Keratinocyte (primary cell): ENCODE results near the gene MORN2. TPM values are rescaled to one million over a fixed set of nuclear protein-coding genes. Genes with fewer than 3 reads are reported as not detected.

ENCODE experiments used
- DNase-seq: peaks from one replicate; pipeline ENCODE4 v3.0.0-alpha.2; 2011; ENCODE audit warnings: low read depth, missing footprints, low spot score
- FAIRE-seq: peaks from 2 replicates; lab custom pipeline; 2011; peaks lifted over from hg19 to GRCh38; lab: Jason Lieb, UNC
- H2AFZ ChIP-seq: 2 replicates; pipeline ENCODE4 v1.6.0; 2012; ENCODE audit warnings: low read length, control low read depth, inconsistent platforms; ENCODE audit not compliant: control insufficient read depth
- H3K27ac ChIP-seq: 2 replicates; pipeline ENCODE4 v1.5.1; 2011; ENCODE audit warnings: low read length; ENCODE audit not compliant: control insufficient read depth, insufficient read depth
- H3K27me3 ChIP-seq: 3 replicates; pipeline ENCODE4 v1.6.0; 2011; ENCODE audit warnings: low read length; ENCODE audit not compliant: control insufficient read depth, insufficient read depth; ENCODE audit errors: extremely low read depth
- H3K36me3 ChIP-seq, 2 experiments: 2 replicates in 1 of 2; 3 replicates in 1 of 2; pipeline ENCODE4 v1.5.1; 2011; ENCODE audit warnings: low read length in 2 of 2, mild to moderate bottlenecking in 1 of 2; ENCODE audit not compliant: control insufficient read depth in 2 of 2, insufficient read depth in 2 of 2; ENCODE audit errors: extremely low read depth in 1 of 2
- H3K4me1 ChIP-seq: 3 replicates; pipeline ENCODE4 v1.5.1; 2011; ENCODE audit warnings: low read length; ENCODE audit not compliant: control insufficient read depth, insufficient read depth; ENCODE audit errors: extremely low read depth
- H3K4me2 ChIP-seq: 3 replicates; pipeline ENCODE4 v1.6.0; 2011; ENCODE audit warnings: low read depth, low read length; ENCODE audit not compliant: control insufficient read depth, insufficient read depth; ENCODE audit errors: extremely low read depth
- H3K4me3 ChIP-seq, 3 experiments: fragments of 200-600 bp in 1 of 3; sonication (generic) in 1 of 3; 2 replicates in 2 of 3; 3 replicates in 1 of 3; pipeline ENCODE4 v1.5.1; 2011 to 2016; ENCODE audit warnings: low read length in 3 of 3, mild to moderate bottlenecking in 3 of 3, control low read depth in 2 of 3, inconsistent platforms in 1 of 3, low read depth in 1 of 3, mixed read lengths in 1 of 3, mixed run types in 1 of 3, moderate library complexity in 1 of 3; ENCODE audit not compliant: control insufficient read depth in 2 of 3, insufficient read depth in 2 of 3; ENCODE audit errors: extremely low read depth in 1 of 3
- H3K79me2 ChIP-seq: 2 replicates; pipeline ENCODE4 v1.6.0; 2012; ENCODE audit warnings: low read length; ENCODE audit not compliant: control insufficient read depth, insufficient read depth
- H3K9ac ChIP-seq: 3 replicates; pipeline ENCODE4 v1.6.0; 2011; ENCODE audit warnings: low read length; ENCODE audit not compliant: control insufficient read depth, insufficient read depth; ENCODE audit errors: extremely low read depth
- H3K9me1 ChIP-seq: 3 replicates; pipeline ENCODE4 v1.6.0; 2011; ENCODE audit warnings: low read length; ENCODE audit not compliant: control insufficient read depth, insufficient read depth; ENCODE audit errors: extremely low read depth
- H3K9me3 ChIP-seq: 2 replicates; pipeline ENCODE4 v1.5.1; 2012; ENCODE audit warnings: low read depth, low read length; ENCODE audit not compliant: control insufficient read depth
- H4K20me1 ChIP-seq: 3 replicates; pipeline ENCODE4 v1.6.0; 2011; ENCODE audit warnings: low read length; ENCODE audit not compliant: control insufficient read depth, insufficient read depth; ENCODE audit errors: extremely low read depth
- CTCF ChIP-seq, 3 experiments: IDR thresholded peaks in 1 of 3; conservative IDR thresholded peaks in 1 of 3; optimal IDR thresholded peaks in 1 of 3; 2 replicates in 2 of 3; 3 replicates in 1 of 3; pipeline versions ENCODE3 to v1.5.1; 2011; ENCODE audit warnings: low read length in 3 of 3, mild to moderate bottlenecking in 3 of 3, moderate library complexity in 2 of 3, control low read depth in 1 of 3, inconsistent platforms in 1 of 3; ENCODE audit not compliant: insufficient read depth in 2 of 3; ENCODE audit errors: extremely low read depth in 1 of 3
- EZH2 ChIP-seq: IDR thresholded peaks from one replicate; pipeline ENCODE4 v1.6.1; 2012; ENCODE audit warnings: inconsistent platforms, mild to moderate bottlenecking, low read length, moderate library complexity
- dilution Hi-C: fragments of 300-500 bp; cut with MboI; formaldehyde crosslinking; loops from one replicate; pipeline ENCODE4 v1.7.0; 2020; ENCODE audit warnings: low sequenced_read_pairs; ENCODE audit not compliant: extremely low pct_ligation_motif_present
- polyA plus RNA-seq, 5 experiments: library from polyadenylated mRNA; depleted of rRNA in 3 of 5; stranded (reverse) in 3 of 5; stranded (forward) in 1 of 5; unstranded in 1 of 5; fragments of >200 nt; gene quantifications; 1 replicate in 1 of 5; 2 replicates in 3 of 5; 3 replicates in 1 of 5; pipeline versions ENCODE4 v1.2.1 to v1.2.3, GENCODE V29; 2011 to 2012; ENCODE audit warnings: missing spikeins in 2 of 5, low read depth in 1 of 5, low replicate concordance in 1 of 5

The MORN2 gene
- polyA plus RNA-seq, 1 donor (not counting 4 experiments of a cell fraction or from before 2014, with no cell fraction given) = 22.5 TPM

- Histone ChIP-seq H3K4me3 (no peak overlapping the region), H3K4me1 (no peaks in the 10 kb centered on the region), H3K36me3 (peaks cover 4 to 8% of the 10 kb centered on the region in 2 experiments), H3K9ac (no peak overlapping the region), H3K9me1 (no peaks in the 10 kb centered on the region), H3K27ac (no peak overlapping the region), H2AFZ (no peak overlapping the region), H3K4me2 (no peak overlapping the region), H3K79me2 (no peaks in the 10 kb centered on the region), H3K9me3 (no peaks in the 10 kb centered on the region), H3K27me3 (no peaks in the 10 kb centered on the region), H4K20me1 (no peaks in the 10 kb centered on the region)
- TF ChIP-seq CTCF (optimal IDR thresholded peaks at IDR 0.05 in 1 of 3, IDR thresholded peaks at IDR 0.05 in 1 of 3, conservative IDR thresholded peaks at IDR 0.05 in 1 of 3; ENCODE audit: extremely low read depth in 1 of 3, insufficient read depth in 2 of 3, low read length in 3 of 3) (peak in 2 of 3 experiments; percentile 27 to 35), EZH2 (no peak)
- no peak for DNase-seq
- dilution Hi-C loops = no loop called here
- FAIRE-seq = no peak
Measured at GRCh38 chr2:38835015-38835601, 40.7 kb upstream of the MORN2 start.

GRCh38 chr2:38835990-38836389 is 39.8 kb upstream of the MORN2 start:
- no peaks in the 10 kb centered on the region for H3K9me3 ChIP-seq
- H4K20me1 ChIP-seq = no peaks in the 10 kb centered on the region
- FAIRE-seq (no peak), DNase-seq (no peak)
- H3K27me3 ChIP-seq = no peaks in the 10 kb centered on the region
- no peaks in the 10 kb centered on the region for H3K9me1 ChIP-seq
- peaks cover 4 to 10% of the 10 kb centered on the region in 2 experiments for H3K36me3 ChIP-seq
- no peak overlapping the region for H3K4me3 ChIP-seq
- no peak for TF ChIP-seq EZH2
- TF ChIP-seq CTCF (optimal IDR thresholded peaks at IDR 0.05 in 1 of 3, IDR thresholded peaks at IDR 0.05 in 1 of 3, conservative IDR thresholded peaks at IDR 0.05 in 1 of 3; ENCODE audit: extremely low read depth in 1 of 3, insufficient read depth in 2 of 3, low read length in 3 of 3) = no peak
- no peaks in the 10 kb centered on the region for H3K79me2 ChIP-seq
- H3K4me2 ChIP-seq = no peak overlapping the region
- dilution Hi-C loops = no loop called here
- no peak overlapping the region for H2AFZ ChIP-seq
- no peaks in the 10 kb centered on the region for H3K4me1 ChIP-seq
- no peak overlapping the region for H3K9ac ChIP-seq
- H3K27ac ChIP-seq = no peak overlapping the region
